ENCODE results near the gene PPIE. TPM values are rescaled to one million over a fixed set of nuclear protein-coding genes. Genes with fewer than 3 reads are reported as not detected.

The PPIE gene
- total RNA-seq, 4 donors from 2014 or later, result 30.3 to 42.0 (median 37.9) TPM

DNA sequence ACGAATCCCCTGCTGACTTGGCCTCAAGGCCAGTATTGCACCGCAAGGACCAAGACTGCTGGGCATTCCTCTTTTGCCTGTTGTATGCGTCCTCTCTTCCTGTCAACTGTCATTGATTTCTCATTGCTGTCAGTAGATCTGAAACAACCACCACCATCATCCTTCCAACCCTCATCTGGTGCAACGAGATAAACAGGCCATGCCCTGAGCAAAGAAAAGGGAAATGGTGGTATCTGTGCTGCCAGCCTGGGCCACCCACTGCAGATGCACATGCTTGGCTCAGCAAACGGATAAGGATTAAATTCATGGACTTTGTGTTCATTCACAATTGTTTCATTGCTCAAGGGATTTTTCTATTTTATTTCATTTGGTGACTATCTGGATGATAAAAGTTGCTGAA, 18.8 kb downstream of the PPIE start:
- H3K4me3 ChIP-seq, result no peak overlapping the region
- no peaks in the 10 kb centered on the region for H3K27me3 ChIP-seq
- no peaks in the 10 kb centered on the region for H3K9me3 ChIP-seq
- WGBS, result 82% methylated on average over 5 of the region's 5 CpGs
- intact Hi-C loops (cut with DNase I), result no loop called here
- TF ChIP-seq, protein P1, sequence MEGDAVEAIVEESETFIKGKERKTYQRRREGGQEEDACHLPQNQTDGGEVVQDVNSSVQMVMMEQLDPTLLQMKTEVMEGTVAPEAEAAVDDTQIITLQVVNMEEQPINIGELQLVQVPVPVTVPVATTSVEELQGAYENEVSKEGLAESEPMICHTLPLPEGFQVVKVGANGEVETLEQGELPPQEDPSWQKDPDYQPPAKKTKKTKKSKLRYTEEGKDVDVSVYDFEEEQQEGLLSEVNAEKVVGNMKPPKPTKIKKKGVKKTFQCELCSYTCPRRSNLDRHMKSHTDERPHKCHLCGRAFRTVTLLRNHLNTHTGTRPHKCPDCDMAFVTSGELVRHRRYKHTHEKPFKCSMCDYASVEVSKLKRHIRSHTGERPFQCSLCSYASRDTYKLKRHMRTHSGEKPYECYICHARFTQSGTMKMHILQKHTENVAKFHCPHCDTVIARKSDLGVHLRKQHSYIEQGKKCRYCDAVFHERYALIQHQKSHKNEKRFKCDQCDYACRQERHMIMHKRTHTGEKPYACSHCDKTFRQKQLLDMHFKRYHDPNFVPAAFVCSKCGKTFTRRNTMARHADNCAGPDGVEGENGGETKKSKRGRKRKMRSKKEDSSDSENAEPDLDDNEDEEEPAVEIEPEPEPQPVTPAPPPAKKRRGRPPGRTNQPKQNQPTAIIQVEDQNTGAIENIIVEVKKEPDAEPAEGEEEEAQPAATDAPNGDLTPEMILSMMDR (IDR thresholded peaks at IDR 0.05), result no peak
- TF ChIP-seq POLR2AphosphoS5 (IDR thresholded peaks at IDR 0.05), result no peak
- no peak for TF ChIP-seq POLR2A (IDR thresholded peaks at IDR 0.05; ENCODE audit: low read depth)
- TF ChIP-seq EP300 (IDR thresholded peaks at IDR 0.05), result no peak
- no peak overlapping the region for H3K27ac ChIP-seq (replicated peaks in 1 of 4)
- H3K36me3 ChIP-seq, result peaks cover 49 to 98% (median 78%) of the 10 kb centered on the region in 4 donors
- peaks cover 0 to 32% (median 23%) of the 10 kb centered on the region in 4 donors for H3K4me1 ChIP-seq
- DNase-seq (ENCODE audit: extremely low spot score), result no peak

DNA sequence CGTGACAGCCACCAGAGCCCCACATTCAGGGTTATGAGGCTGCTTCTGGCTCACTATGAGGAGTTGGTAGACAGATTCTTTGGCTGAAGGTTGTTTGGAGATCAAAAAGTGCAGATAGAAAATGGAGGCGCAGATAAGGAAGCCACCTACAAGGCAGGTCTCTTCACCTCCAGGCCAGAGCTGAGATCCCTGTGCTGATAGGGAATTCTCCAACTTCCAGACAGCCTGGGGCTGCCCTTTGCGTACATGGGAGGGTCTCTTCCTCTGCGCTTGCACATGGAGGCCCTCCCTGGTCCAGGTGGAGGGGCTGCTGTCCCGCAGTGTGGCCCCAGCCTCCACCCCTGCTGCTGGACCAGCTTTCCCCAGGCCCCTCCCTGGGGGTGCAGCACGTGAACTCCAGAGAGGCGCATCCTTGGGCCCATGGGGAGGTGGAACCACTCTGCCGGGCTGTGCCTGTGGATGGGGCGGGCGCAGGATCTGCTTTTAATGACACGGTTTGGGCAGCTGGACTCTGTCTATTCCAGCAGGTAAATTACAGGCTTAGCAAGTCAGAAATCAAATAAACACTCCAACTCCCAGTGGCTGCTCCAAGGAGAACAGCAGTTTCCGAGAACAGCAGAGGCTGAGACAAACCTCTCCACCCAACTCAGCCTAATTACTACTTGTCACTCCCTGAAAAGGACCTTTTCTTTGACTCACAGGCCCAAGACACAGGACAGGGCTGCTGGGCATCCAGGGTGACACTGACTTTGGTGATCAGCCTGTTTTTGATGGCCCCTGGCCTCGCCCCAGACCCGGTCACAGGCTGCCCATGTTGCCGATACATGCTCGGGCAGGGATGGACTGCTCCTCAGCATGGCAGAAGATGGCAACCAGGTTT, 20.1 kb downstream of the PPIE start:
- Histone ChIP-seq H3K4me3 (no peak overlapping the region), H3K4me1 (peaks cover 0 to 19% (median 14%) of the 10 kb centered on the region in 4 donors), H3K27me3 (no peaks in the 10 kb centered on the region), H3K27ac (replicated peaks in 1 of 4) (no peak overlapping the region), H3K36me3 (peaks cover 36 to 91% (median 66%) of the 10 kb centered on the region in 4 donors), H3K9me3 (no peaks in the 10 kb centered on the region)
- WGBS, result 87% methylated on average over 12 of the region's 16 CpGs
- TF ChIP-seq POLR2AphosphoS5 (IDR thresholded peaks at IDR 0.05) (no peak), POLR2A (IDR thresholded peaks at IDR 0.05; ENCODE audit: low read depth) (no peak), EP300 (IDR thresholded peaks at IDR 0.05) (no peak)
- TF ChIP-seq, protein P1 (IDR thresholded peaks at IDR 0.05), result no peak
- DNase-seq (ENCODE audit: extremely low spot score), result no peak
- intact Hi-C loops (cut with DNase I), result no loop called here

DNA sequence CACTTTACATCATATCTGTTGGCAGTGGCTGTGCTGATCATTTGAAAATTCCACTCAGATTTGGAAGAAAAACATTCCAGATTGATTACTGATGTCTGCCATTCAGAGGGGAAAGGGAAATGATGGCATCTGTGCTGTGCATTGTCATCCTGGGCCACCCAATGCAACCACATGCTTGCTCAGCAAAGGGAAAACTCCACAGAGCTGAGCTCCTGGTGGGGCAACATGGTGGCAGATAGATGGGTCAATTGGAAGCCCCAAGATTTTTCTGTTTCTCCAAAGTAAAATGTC, 20.7 kb downstream of the PPIE start:
- TF ChIP-seq EP300 (IDR thresholded peaks at IDR 0.05), result no peak
- TF ChIP-seq, protein P1 (IDR thresholded peaks at IDR 0.05), result no peak
- no peak for TF ChIP-seq POLR2AphosphoS5 (IDR thresholded peaks at IDR 0.05)
- TF ChIP-seq POLR2A (IDR thresholded peaks at IDR 0.05; ENCODE audit: low read depth), result no peak
- no peak for DNase-seq (ENCODE audit: extremely low spot score)
- intact Hi-C loops (cut with DNase I), result no loop called here
- no peak overlapping the region for H3K4me3 ChIP-seq
- no peaks in the 10 kb centered on the region for H3K27me3 ChIP-seq
- H3K4me1 ChIP-seq, result peaks cover 0 to 14% (median 8%) of the 10 kb centered on the region in 4 donors
- no peaks in the 10 kb centered on the region for H3K9me3 ChIP-seq
- no peak overlapping the region for H3K27ac ChIP-seq (replicated peaks in 1 of 4)
- H3K36me3 ChIP-seq, result peaks cover 30 to 85% (median 61%) of the 10 kb centered on the region in 4 donors

DNA sequence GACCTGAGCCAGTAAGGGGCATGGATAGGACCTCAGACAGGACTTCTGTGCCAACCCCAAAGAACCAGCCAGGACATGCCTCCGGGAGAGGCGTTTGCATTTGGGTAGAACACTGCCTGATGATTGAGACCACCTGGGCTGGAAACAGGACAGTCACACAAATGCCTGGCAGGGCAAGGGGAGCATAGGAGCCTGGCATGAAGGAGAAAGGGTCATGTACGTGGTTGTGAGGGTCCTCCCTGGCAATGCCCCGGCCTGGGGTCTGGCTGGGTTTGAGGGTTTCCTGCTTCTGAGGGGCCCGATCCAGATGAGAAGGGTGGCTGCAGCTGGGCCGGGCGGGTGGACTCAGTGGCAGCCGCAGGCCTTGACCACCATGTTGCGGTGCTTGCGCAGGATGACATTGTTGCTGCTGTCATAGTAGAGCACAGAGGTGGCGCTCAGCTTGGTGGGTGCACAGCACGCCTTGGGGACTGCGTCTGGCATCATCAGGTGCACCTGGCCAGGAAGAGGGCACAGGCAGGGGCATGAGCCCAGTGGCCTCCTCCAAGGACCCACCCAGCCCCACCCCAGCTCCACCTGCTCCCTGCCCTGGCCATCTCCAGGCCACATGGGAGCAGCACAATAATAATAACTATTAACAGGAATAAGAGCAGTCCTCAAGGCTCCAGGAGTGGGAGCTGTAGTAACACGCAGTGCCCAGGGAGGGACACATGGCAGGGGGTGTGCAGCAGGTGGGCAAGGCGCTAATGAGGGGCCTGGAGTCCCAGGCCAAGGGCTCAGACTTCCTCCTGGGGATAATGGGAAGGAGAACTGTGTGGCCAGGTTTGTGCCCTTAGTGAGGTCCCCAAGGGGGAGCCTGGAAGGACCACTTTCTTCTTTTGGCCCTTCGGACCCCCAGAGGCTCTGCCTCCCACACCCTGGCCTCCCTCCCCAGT, 21.7 kb downstream of the PPIE start:
- Histone ChIP-seq H3K36me3 (peaks cover 28 to 75% (median 51%) of the 10 kb centered on the region in 4 donors), H3K4me3 (no peak overlapping the region), H3K27me3 (no peaks in the 10 kb centered on the region), H3K4me1 (peaks cover 0 to 5% (median 2%) of the 10 kb centered on the region in 4 donors), H3K27ac (replicated peaks in 1 of 4) (no peak overlapping the region), H3K9me3 (no peaks in the 10 kb centered on the region)
- intact Hi-C loops (cut with DNase I), result no loop called here
- TF ChIP-seq POLR2A (IDR thresholded peaks at IDR 0.05; ENCODE audit: low read depth), result no peak
- WGBS, result 96% methylated on average over 11 of the region's 16 CpGs
- no peak for DNase-seq (ENCODE audit: extremely low spot score)

DNA sequence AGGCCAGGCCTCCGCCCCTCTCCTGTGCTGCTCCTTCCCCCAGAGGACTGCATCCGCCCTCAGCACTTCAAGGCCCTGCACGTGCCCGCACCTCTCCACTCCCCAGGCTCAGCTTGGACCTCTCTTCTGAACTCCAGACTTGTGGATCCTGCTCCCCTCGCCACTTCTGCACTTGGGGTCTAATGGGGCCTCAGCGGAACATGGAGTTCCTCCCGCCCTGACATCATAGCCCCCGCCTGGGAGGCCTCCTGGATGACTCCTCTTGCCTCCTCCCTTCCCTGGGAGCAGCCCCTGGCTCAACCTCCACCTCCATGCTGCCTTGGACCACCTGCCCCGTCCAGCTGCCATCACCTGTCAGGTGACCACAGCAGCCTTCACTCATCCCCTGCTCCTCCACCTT, 22.3 kb downstream of the PPIE start:
- Histone ChIP-seq H3K36me3 (peaks cover 21 to 69% (median 45%) of the 10 kb centered on the region in 4 donors), H3K9me3 (no peaks in the 10 kb centered on the region), H3K4me1 (no peaks in the 10 kb centered on the region), H3K4me3 (no peak overlapping the region), H3K27me3 (no peaks in the 10 kb centered on the region), H3K27ac (replicated peaks in 1 of 4) (no peak overlapping the region)
- DNase-seq (ENCODE audit: extremely low spot score), result no peak
- WGBS, result 85% methylated on average over 5 of the region's 9 CpGs
- TF ChIP-seq, protein P1 (IDR thresholded peaks at IDR 0.05), result no peak
- TF ChIP-seq EP300 (IDR thresholded peaks at IDR 0.05), result no peak
- no peak for TF ChIP-seq POLR2AphosphoS5 (IDR thresholded peaks at IDR 0.05)
- no peak for TF ChIP-seq POLR2A (IDR thresholded peaks at IDR 0.05; ENCODE audit: low read depth)
- intact Hi-C loops (cut with DNase I), result no loop called here

Measured in esophagus muscularis mucosa (tissue), 4 donors.